Measurements from ENCODE around the gene PEAK1.

PEAK1 gene

DNA sequence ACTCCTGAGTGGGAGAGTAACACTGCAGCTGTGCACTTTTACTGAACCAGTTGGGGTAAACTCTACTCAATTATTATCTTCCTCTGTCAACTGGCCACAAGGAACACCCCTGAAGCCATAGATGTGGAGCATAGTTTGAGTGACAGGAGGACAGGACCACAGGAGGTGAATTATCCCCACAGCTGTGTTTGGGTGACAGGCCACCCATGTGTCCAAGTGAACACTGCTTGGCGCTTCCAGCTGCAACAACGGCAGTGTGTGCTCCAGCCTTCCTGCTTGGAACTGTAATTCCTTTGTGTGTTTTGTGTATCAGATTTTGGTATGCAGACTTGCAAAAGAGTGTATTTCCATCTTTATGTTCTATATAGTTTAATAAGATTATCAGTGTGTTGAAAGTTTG lies 328.8 kb downstream of the PEAK1 start (continued):
- TF ChIP-seq, protein P1, sequence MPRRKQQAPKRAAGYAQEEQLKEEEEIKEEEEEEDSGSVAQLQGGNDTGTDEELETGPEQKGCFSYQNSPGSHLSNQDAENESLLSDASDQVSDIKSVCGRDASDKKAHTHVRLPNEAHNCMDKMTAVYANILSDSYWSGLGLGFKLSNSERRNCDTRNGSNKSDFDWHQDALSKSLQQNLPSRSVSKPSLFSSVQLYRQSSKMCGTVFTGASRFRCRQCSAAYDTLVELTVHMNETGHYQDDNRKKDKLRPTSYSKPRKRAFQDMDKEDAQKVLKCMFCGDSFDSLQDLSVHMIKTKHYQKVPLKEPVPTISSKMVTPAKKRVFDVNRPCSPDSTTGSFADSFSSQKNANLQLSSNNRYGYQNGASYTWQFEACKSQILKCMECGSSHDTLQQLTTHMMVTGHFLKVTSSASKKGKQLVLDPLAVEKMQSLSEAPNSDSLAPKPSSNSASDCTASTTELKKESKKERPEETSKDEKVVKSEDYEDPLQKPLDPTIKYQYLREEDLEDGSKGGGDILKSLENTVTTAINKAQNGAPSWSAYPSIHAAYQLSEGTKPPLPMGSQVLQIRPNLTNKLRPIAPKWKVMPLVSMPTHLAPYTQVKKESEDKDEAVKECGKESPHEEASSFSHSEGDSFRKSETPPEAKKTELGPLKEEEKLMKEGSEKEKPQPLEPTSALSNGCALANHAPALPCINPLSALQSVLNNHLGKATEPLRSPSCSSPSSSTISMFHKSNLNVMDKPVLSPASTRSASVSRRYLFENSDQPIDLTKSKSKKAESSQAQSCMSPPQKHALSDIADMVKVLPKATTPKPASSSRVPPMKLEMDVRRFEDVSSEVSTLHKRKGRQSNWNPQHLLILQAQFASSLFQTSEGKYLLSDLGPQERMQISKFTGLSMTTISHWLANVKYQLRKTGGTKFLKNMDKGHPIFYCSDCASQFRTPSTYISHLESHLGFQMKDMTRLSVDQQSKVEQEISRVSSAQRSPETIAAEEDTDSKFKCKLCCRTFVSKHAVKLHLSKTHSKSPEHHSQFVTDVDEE (CRISPR knock-in tag; IDR thresholded peaks at IDR 0.05) = no peak
- TF ChIP-seq GLIS3 (CRISPR knock-in tag; IDR thresholded peaks at IDR 0.05) (no peak), ZNF70 (CRISPR knock-in tag; IDR thresholded peaks at IDR 0.05) (no peak)

DNA sequence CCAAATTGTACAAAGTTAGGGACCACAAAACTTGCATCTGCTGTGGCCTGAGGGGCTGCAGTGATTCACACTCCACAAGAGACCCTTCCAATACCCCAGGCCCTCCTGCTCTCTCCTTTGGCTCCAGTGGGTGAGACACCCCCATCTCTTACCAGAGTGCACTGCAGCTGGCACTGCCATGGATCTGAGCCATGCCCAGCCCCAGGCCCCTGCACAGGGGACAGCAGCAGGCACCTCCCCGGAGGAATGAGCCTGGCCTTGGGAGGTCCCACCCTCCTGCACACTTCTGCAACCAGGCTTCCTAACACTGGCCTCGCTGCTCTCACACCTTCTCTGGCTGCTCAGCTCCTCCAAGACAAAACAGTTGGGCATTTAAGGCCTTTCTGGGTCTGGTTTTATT lies 332.7 kb downstream of the PEAK1 start:
- no peak for TF ChIP-seq ISL1 (CRISPR knock-in tag; IDR thresholded peaks at IDR 0.05)
- TF ChIP-seq CSRNP3 (CRISPR knock-in tag; IDR thresholded peaks at IDR 0.05) = no peak
- TF ChIP-seq TOX (CRISPR knock-in tag; IDR thresholded peaks at IDR 0.05; ENCODE audit: borderline replicate concordance) = no peak
- TF ChIP-seq OSR1 (CRISPR knock-in tag; IDR thresholded peaks at IDR 0.05) = no peak
- no peak for TF ChIP-seq ZNF70 (CRISPR knock-in tag; IDR thresholded peaks at IDR 0.05)
- no peak for TF ChIP-seq ARNTL (CRISPR knock-in tag; IDR thresholded peaks at IDR 0.05; ENCODE audit: borderline replicate concordance, low read depth)
- no peak for TF ChIP-seq TCF4 (CRISPR knock-in tag; IDR thresholded peaks at IDR 0.05; ENCODE audit: borderline replicate concordance)
- TF ChIP-seq, protein P2, sequence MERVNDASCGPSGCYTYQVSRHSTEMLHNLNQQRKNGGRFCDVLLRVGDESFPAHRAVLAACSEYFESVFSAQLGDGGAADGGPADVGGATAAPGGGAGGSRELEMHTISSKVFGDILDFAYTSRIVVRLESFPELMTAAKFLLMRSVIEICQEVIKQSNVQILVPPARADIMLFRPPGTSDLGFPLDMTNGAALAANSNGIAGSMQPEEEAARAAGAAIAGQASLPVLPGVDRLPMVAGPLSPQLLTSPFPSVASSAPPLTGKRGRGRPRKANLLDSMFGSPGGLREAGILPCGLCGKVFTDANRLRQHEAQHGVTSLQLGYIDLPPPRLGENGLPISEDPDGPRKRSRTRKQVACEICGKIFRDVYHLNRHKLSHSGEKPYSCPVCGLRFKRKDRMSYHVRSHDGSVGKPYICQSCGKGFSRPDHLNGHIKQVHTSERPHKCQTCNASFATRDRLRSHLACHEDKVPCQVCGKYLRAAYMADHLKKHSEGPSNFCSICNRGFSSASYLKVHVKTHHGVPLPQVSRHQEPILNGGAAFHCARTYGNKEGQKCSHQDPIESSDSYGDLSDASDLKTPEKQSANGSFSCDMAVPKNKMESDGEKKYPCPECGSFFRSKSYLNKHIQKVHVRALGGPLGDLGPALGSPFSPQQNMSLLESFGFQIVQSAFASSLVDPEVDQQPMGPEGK (CRISPR knock-in tag; IDR thresholded peaks at IDR 0.05; ENCODE audit: borderline replicate concordance) = no peak
- ATAC-seq = no peak

- peak; percentile 59 for ATAC-seq
- TF ChIP-seq ARNTL (CRISPR knock-in tag; IDR thresholded peaks at IDR 0.05; ENCODE audit: borderline replicate concordance, low read depth) = no peak
- no peak for TF ChIP-seq ZFP30 (CRISPR knock-in tag; IDR thresholded peaks at IDR 0.05)
- TF ChIP-seq, protein P2 (CRISPR knock-in tag; IDR thresholded peaks at IDR 0.05; ENCODE audit: borderline replicate concordance) = no peak
- TF ChIP-seq, protein P3, sequence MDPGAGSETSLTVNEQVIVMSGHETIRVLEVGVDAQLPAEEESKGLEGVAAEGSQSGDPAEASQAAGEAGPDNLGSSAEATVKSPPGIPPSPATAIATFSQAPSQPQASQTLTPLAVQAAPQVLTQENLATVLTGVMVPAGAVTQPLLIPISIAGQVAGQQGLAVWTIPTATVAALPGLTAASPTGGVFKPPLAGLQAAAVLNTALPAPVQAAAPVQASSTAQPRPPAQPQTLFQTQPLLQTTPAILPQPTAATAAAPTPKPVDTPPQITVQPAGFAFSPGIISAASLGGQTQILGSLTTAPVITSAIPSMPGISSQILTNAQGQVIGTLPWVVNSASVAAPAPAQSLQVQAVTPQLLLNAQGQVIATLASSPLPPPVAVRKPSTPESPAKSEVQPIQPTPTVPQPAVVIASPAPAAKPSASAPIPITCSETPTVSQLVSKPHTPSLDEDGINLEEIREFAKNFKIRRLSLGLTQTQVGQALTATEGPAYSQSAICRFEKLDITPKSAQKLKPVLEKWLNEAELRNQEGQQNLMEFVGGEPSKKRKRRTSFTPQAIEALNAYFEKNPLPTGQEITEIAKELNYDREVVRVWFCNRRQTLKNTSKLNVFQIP (CRISPR knock-in tag; IDR thresholded peaks at IDR 0.05; ENCODE audit: borderline replicate concordance, low read depth) = no peak
- TF ChIP-seq TCF4 (CRISPR knock-in tag; IDR thresholded peaks at IDR 0.05; ENCODE audit: borderline replicate concordance) = no peak
- no peak for TF ChIP-seq SNAI2 (CRISPR knock-in tag; IDR thresholded peaks at IDR 0.05)
- no peak for TF ChIP-seq CSRNP3 (CRISPR knock-in tag; IDR thresholded peaks at IDR 0.05)
- no peak for TF ChIP-seq ZNF8 (CRISPR knock-in tag; IDR thresholded peaks at IDR 0.05)
- no peak for TF ChIP-seq ESRRG (CRISPR knock-in tag; IDR thresholded peaks at IDR 0.05)
- no peak for TF ChIP-seq ZNF70 (CRISPR knock-in tag; IDR thresholded peaks at IDR 0.05)
- TF ChIP-seq, protein P1 (CRISPR knock-in tag; IDR thresholded peaks at IDR 0.05) = no peak
- no peak for TF ChIP-seq ISL1 (CRISPR knock-in tag; IDR thresholded peaks at IDR 0.05)
- no peak for TF ChIP-seq ZFP3 (CRISPR knock-in tag; IDR thresholded peaks at IDR 0.05)
- TF ChIP-seq RARB (CRISPR knock-in tag; IDR thresholded peaks at IDR 0.05) = no peak
- TF ChIP-seq ZNF565 (CRISPR knock-in tag; conservative IDR thresholded peaks at IDR 0.05; ENCODE audit: low read depth) = no peak
- TF ChIP-seq GLIS3 (CRISPR knock-in tag; IDR thresholded peaks at IDR 0.05) = no peak
Observed at GRCh38 chr15:77085297-77085696, 334.6 kb downstream of the PEAK1 start.

Data from SK-N-SH treated with all-trans-retinoic acid at 6 μM for 48 hours (cell line).